Esophagus muscularis mucosa (tissue), 4 donors: Measurements from ENCODE around the gene SNCG. TPM values are rescaled to one million over a fixed set of nuclear protein-coding genes. Genes with fewer than 3 reads are reported as not detected.

Source experiments
- DNase-seq: peaks from one replicate; pipeline ENCODE4 v3.0.0-alpha.2; 2017; ENCODE audit errors: extremely low spot score
- H3K27ac ChIP-seq, 4 donors: fragments of 200-600 bp; sonication (generic); replicated peaks in 1 of 4; 1 replicate in 3 of 4; 2 replicates in 1 of 4; pipeline ENCODE4 v1.5.1; 2016 to 2019; ENCODE audit warnings: mild to moderate bottlenecking in 1 of 4
- H3K27me3 ChIP-seq, 4 donors: fragments of 200-600 bp; sonication (generic); one replicate each; pipeline versions ENCODE4 v1.5.1 to v1.6.0; 2016 to 2019
- H3K36me3 ChIP-seq, 4 donors: fragments of 200-600 bp; sonication (generic); one replicate each; pipeline ENCODE4 v1.5.1; 2016 to 2019
- H3K4me1 ChIP-seq, 4 donors: fragments of 200-600 bp; sonication (generic); one replicate each; pipeline ENCODE4 v1.5.1; 2016 to 2019
- H3K4me3 ChIP-seq, 4 donors: fragments of 200-600 bp; sonication (generic); 1 replicate in 2 of 4; 2 replicates in 2 of 4; pipeline ENCODE4 v1.5.1; 2016 to 2019; ENCODE audit warnings: mild to moderate bottlenecking in 4 of 4, moderate library complexity in 1 of 4
- H3K9me3 ChIP-seq, 4 donors: fragments of 200-600 bp; sonication (generic); 1 replicate in 3 of 4; 2 replicates in 1 of 4; pipeline ENCODE4 v1.5.1; 2016 to 2019
- EP300 ChIP-seq: sonication (generic); formaldehyde crosslinking; IDR thresholded peaks from one replicate; pipeline ENCODE4 v1.6.1; 2017; ENCODE audit warnings: antibody characterized with exemption
- POLR2A ChIP-seq: fragments of 450-650 bp; IDR thresholded peaks from one replicate; pipeline ENCODE4 v1.6.1; 2017; ENCODE audit warnings: antibody characterized with exemption, moderate library complexity, mild to moderate bottlenecking, low read depth
- POLR2AphosphoS5 ChIP-seq, 2 donors: sonication (generic); formaldehyde crosslinking; IDR thresholded peaks; one replicate each; pipeline ENCODE4 v1.6.1; 2017; ENCODE audit warnings: antibody characterized with exemption in 2 of 2
- WGBS: methylation state at CpG from one replicate; pipeline ENCODE4 v1.1.5; 2018; 5-methylcytosine and 5-hydroxymethylcytosine counted together
- intact Hi-C: fragments of 100-400 bp; cut with DNase I; formaldehyde crosslinking; loops from one replicate; pipeline ENCODE4 v1.15.1; 2023
- total RNA-seq, 4 donors: library from RNA; depleted of rRNA; stranded (reverse); fragments of >200 nt; gene quantifications; one replicate each; pipeline versions ENCODE4 v1.1.0 to v1.2.1, GENCODE V29; 2016
- TF ChIP-seq, protein P1 (sequence below), 3 experiments: fragments of 200-600 bp in 2 of 3; fragments of 450-650 bp in 1 of 3; sonication (generic) in 2 of 3; IDR thresholded peaks; one replicate each; pipeline ENCODE4 v1.5.1; 2017 to 2019; ENCODE audit warnings: antibody characterized with exemption in 3 of 3, mild to moderate bottlenecking in 2 of 3, moderate library complexity in 1 of 3

Gene SNCG
- total RNA-seq, 4 donors from 2014 or later = 13.3 to 41.6 (median 30.6) TPM

DNA sequence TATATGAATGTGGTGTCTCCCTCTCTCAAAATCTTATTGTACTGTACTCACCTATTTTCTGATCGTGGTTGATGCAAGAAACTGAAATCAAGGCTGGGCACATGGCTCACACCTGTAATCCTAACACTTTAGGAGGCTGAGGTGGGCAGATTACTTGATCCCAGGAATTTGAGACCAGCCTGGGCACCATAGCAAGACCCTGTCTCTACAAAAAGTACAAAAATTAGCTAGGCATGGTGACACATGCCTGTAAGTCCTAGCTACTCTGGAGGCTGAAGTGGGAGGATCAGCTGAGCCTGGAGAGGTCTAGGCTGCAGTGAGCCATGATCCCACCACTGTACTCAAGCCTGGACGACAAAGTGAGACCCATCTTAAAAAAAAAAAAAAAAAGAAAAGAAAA lies 17.0 kb upstream of the SNCG start:
- Histone ChIP-seq H3K4me1 (peaks cover 18 to 59% (median 54%) of the 10 kb centered on the region in 4 donors), H3K27me3 (peaks cover 0 to 24% (median 0%) of the 10 kb centered on the region in 4 donors), H3K4me3 (no peak overlapping the region), H3K27ac (no peak overlapping the region), H3K36me3 (peaks cover 0 to 71% (median 16%) of the 10 kb centered on the region in 4 donors), H3K9me3 (no peaks in the 10 kb centered on the region)
- DNase-seq = no peak
- TF ChIP-seq POLR2A (no peak), POLR2AphosphoS5 (IDR thresholded peaks at IDR 0.05) (no peak), EP300 (no peak)
- TF ChIP-seq, protein P1, sequence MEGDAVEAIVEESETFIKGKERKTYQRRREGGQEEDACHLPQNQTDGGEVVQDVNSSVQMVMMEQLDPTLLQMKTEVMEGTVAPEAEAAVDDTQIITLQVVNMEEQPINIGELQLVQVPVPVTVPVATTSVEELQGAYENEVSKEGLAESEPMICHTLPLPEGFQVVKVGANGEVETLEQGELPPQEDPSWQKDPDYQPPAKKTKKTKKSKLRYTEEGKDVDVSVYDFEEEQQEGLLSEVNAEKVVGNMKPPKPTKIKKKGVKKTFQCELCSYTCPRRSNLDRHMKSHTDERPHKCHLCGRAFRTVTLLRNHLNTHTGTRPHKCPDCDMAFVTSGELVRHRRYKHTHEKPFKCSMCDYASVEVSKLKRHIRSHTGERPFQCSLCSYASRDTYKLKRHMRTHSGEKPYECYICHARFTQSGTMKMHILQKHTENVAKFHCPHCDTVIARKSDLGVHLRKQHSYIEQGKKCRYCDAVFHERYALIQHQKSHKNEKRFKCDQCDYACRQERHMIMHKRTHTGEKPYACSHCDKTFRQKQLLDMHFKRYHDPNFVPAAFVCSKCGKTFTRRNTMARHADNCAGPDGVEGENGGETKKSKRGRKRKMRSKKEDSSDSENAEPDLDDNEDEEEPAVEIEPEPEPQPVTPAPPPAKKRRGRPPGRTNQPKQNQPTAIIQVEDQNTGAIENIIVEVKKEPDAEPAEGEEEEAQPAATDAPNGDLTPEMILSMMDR (IDR thresholded peaks at IDR 0.05) = no peak
- intact Hi-C loops = loop anchor here (2.0 kb wide), 1 partner anchor 151 kb away; no protein-coding TSS in a partner anchor
- 89% methylated on average over 2 of the region's 2 CpGs for WGBS

DNA sequence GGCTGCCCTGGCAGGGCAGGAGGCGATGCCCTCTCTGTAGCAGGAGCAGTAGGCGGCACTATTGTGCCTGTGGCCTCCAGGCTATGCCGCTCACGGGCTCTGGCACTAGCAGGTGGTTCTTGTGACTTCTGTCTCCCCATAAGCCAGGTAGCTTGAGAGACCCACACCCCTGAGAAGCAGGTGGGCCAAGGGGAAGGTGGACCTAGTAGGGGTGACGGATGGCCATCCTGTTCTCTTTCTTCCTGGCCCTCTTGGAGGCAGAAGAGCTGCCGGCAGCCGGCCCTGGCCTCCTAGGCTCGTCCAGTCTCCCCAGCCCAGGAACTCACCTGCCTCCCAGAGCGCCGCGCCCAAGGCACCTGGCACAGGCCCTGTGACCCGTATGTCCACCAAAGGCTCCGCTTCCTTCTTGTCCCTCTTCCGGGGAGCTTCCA lies 16.4 kb upstream of the SNCG start:
- Histone ChIP-seq H3K36me3 (peaks cover 0 to 71% (median 14%) of the 10 kb centered on the region in 4 donors), H3K4me1 (peaks cover 22 to 63% (median 56%) of the 10 kb centered on the region in 4 donors), H3K4me3 (no peak overlapping the region), H3K27ac (no peak overlapping the region), H3K9me3 (no peaks in the 10 kb centered on the region), H3K27me3 (peaks cover 0 to 30% (median 0%) of the 10 kb centered on the region in 4 donors)
- intact Hi-C loops = loop anchor here (2.0 kb wide), 1 partner anchor 151 kb away; no protein-coding TSS in a partner anchor
- DNase-seq = no peak
- TF ChIP-seq, protein P1 (IDR thresholded peaks at IDR 0.05) = no peak
- TF ChIP-seq EP300 (no peak), POLR2A (no peak)
- WGBS = 93% methylated on average over 12 of the region's 14 CpGs

DNA sequence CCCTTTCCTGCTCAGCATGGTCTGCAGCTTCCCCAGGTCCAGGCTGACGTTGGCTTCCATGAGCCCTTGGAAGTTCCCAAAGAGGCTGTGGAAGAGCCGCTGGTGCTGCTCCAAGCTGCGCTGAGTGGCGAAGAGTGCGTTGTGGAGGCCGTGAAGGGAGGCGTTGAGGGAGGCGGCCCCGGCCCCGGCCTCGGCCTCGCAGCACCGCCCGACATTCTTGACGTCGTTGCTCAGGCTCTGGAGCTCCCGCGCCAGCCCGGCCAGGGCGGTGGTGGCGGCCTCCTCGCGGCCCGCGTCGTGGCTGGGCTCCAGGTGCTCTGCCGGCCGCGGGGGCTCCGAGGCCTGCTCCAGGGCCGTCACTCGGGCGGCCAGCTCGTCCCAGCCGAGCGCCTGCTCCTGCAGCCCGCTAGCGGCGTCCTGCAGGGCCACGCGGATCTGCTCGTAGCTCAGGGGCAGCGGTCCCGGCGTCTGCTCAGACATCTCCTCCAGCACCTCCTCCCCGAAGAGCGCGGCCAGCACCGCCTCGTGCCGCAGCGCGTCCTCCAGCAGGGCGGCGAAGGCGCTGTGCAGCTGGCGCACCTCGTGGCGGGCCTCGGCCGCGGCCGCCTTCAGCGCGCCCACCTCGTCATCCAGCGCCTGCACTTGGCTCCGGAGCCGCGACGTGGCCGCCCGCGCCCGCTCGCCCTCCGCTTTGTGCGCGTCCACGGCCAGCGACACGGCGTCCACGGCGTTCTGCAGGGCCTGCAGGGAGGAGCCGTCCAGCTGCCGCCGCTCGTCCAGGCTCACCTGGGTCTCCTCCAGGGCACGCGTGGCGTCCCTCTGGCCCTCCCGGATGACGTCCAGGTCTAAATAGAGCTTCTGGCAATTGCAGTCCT lies 15.7 kb upstream of the SNCG start:
- intact Hi-C loops = no loop called here
- Histone ChIP-seq H3K36me3 (peaks cover 0 to 67% (median 12%) of the 10 kb centered on the region in 4 donors), H3K9me3 (no peaks in the 10 kb centered on the region), H3K27me3 (peaks cover 0 to 34% (median 0%) of the 10 kb centered on the region in 4 donors), H3K4me3 (peak overlapping the region; percentile 11 to 38 (median 33)), H3K27ac (no peak overlapping the region), H3K4me1 (peaks cover 22 to 57% (median 51%) of the 10 kb centered on the region in 4 donors)
- 83% methylated on average over 26 of the region's 94 CpGs for WGBS
- no peak for TF ChIP-seq EP300
- no peak for TF ChIP-seq POLR2AphosphoS5 (IDR thresholded peaks at IDR 0.05)
- TF ChIP-seq, protein P1 (IDR thresholded peaks at IDR 0.05) = no peak
- no peak for TF ChIP-seq POLR2A
- no peak for DNase-seq

GRCh38 chr10:86943316-86944030 lies 14.9 kb upstream of the SNCG start:
- DNase-seq = no peak
- no peak for TF ChIP-seq POLR2AphosphoS5 (IDR thresholded peaks at IDR 0.05)
- TF ChIP-seq, protein P1 (IDR thresholded peaks at IDR 0.05) = no peak
- no peak for TF ChIP-seq POLR2A
- TF ChIP-seq EP300 = no peak

More at GRCh38 chr10:86943316-86944030, 14.9 kb upstream of the SNCG start:
- 97% methylated on average over 25 of the region's 30 CpGs for whole genome bisulfite sequencing
- Histone ChIP-seq H3K27ac (no peak overlapping the region), H3K36me3 (peaks cover 0 to 59% (median 9%) of the 10 kb centered on the region in 4 donors), H3K4me3 (no peak overlapping the region), H3K4me1 (peaks cover 22 to 50% (median 47%) of the 10 kb centered on the region in 4 donors), H3K27me3 (peaks cover 0 to 34% (median 0%) of the 10 kb centered on the region in 4 donors), H3K9me3 (no peaks in the 10 kb centered on the region)
- intact Hi-C loops = no loop called here
